Effector memory CD8-positive, alpha-beta T cell (primary cell): ENCODE measurements around the gene SLC45A2.
"Not testable (repeated sequence)": the region's sequence is repeated elsewhere in the genome, so short reads cannot be mapped to it uniquely, and the experiment has no call there.

ENCODE experiments used
- ATAC-seq: fragments of 150-1000 bp; cut with Tn5 transposase; replicated peaks from 2 replicates; pipeline ENCODE4 v1.10.0; 2021; ENCODE audit warnings: mild to moderate bottlenecking, moderate library complexity
- DNase-seq, 3 experiments: peaks; one replicate each; pipeline ENCODE4 v3.0.0; 2021
- H3K27ac Mint-ChIP-seq, 2 donors: one replicate each; pipeline ENCODE4 v1.8.0; 2022; ENCODE audit warnings: mild to moderate bottlenecking in 2 of 2, mixed read lengths in 2 of 2, moderate library complexity in 2 of 2
- H3K27me3 Mint-ChIP-seq, 2 donors: one replicate each; pipeline ENCODE4 v1.8.0; 2022; ENCODE audit warnings: mixed read lengths in 2 of 2
- H3K36me3 Mint-ChIP-seq: one replicate; pipeline ENCODE4 v1.8.0; 2022; ENCODE audit warnings: mild to moderate bottlenecking, moderate library complexity, mixed read lengths; ENCODE audit not compliant: insufficient read depth
- H3K4me1 Mint-ChIP-seq, 2 donors: one replicate each; pipeline ENCODE4 v1.8.0; 2022; ENCODE audit warnings: low read depth in 2 of 2, mixed read lengths in 2 of 2
- H3K4me3 Mint-ChIP-seq, 2 donors: one replicate each; pipeline ENCODE4 v1.8.0; 2022; ENCODE audit warnings: mild to moderate bottlenecking in 2 of 2, mixed read lengths in 2 of 2, moderate library complexity in 2 of 2
- H3K9me3 Mint-ChIP-seq, 2 donors: one replicate each; pipeline ENCODE4 v1.8.0; 2022; ENCODE audit warnings: mixed read lengths in 2 of 2

The SLC45A2 gene

GRCh38 chr5:33975852-33976251, 8.6 kb downstream of the SLC45A2 start:
- no peaks in the 10 kb centered on the region for H3K36me3 Mint-ChIP-seq
- DNase-seq (no peak), ATAC-seq (no peak)
- H3K4me1 Mint-ChIP-seq: no peaks in the 10 kb centered on the region
- H3K27me3 Mint-ChIP-seq: peaks cover 11 to 35% of the 10 kb centered on the region in 2 donors
- no peak overlapping the region for H3K27ac Mint-ChIP-seq
- H3K9me3 Mint-ChIP-seq: no peaks in the 10 kb centered on the region
- no peak overlapping the region for H3K4me3 Mint-ChIP-seq

GRCh38 chr5:33973271-33973670, 11.2 kb downstream of the SLC45A2 start:
- Mint-ChIP-seq H3K27me3 (peaks cover 11 to 35% of the 10 kb centered on the region in 2 donors), H3K4me3 (no peak overlapping the region), H3K36me3 (no peaks in the 10 kb centered on the region), H3K9me3 (no peaks in the 10 kb centered on the region), H3K4me1 (peaks cover 0 to 2% of the 10 kb centered on the region in 2 donors), H3K27ac (no peak overlapping the region)
- no peak for DNase-seq
- ATAC-seq: no peak

GRCh38 chr5:33969572-33970452, 14.7 kb downstream of the SLC45A2 start:
- DNase-seq: no peak
- no peaks in the 10 kb centered on the region for H3K36me3 Mint-ChIP-seq
- no peak for ATAC-seq
- no peaks in the 10 kb centered on the region for H3K9me3 Mint-ChIP-seq
- H3K27ac Mint-ChIP-seq: no peak overlapping the region
- peaks cover 6 to 18% of the 10 kb centered on the region in 2 donors for H3K27me3 Mint-ChIP-seq
- H3K4me1 Mint-ChIP-seq: peaks cover 0 to 4% of the 10 kb centered on the region in 2 donors
- no peak overlapping the region for H3K4me3 Mint-ChIP-seq

GRCh38 chr5:33968211-33969005, 16.1 kb downstream of the SLC45A2 start:
- Mint-ChIP-seq H3K36me3 (no peaks in the 10 kb centered on the region), H3K27ac (no peak overlapping the region), H3K4me1 (peaks cover 0 to 4% of the 10 kb centered on the region in 2 donors), H3K27me3 (peaks cover 0 to 8% of the 10 kb centered on the region in 2 donors), H3K4me3 (no peak overlapping the region), H3K9me3 (no peaks in the 10 kb centered on the region)
- DNase-seq (no peak), ATAC-seq (no peak)

- H3K27ac Mint-ChIP-seq: no peak overlapping the region
- no peak for DNase-seq
- no peaks in the 10 kb centered on the region for H3K36me3 Mint-ChIP-seq
- peaks cover 0 to under 1% of the 10 kb centered on the region in 2 donors for H3K27me3 Mint-ChIP-seq
- ATAC-seq: no peak
- H3K4me3 Mint-ChIP-seq: no peak overlapping the region
- peaks cover 0 to 4% of the 10 kb centered on the region in 2 donors for H3K4me1 Mint-ChIP-seq
- no peaks in the 10 kb centered on the region for H3K9me3 Mint-ChIP-seq
These were observed 17.7 kb downstream of the SLC45A2 start for GRCh38 chr5:33966805-33967204.

GRCh38 chr5:33964132-33964700, 20.3 kb downstream of the SLC45A2 start:
- Mint-ChIP-seq H3K9me3 (no peaks in the 10 kb centered on the region), H3K36me3 (no peaks in the 10 kb centered on the region), H3K27ac (no peak overlapping the region), H3K4me1 (peaks cover 0 to 1% of the 10 kb centered on the region in 2 donors), H3K4me3 (no peak overlapping the region), H3K27me3 (peaks cover 4 to 19% of the 10 kb centered on the region in 2 donors)
- DNase-seq: no peak
- ATAC-seq: no peak

GRCh38 chr5:33958176-33958575, 26.3 kb downstream of the SLC45A2 start:
- DNase-seq: no peak
- Mint-ChIP-seq H3K27ac (no peak overlapping the region), H3K4me3 (no peak overlapping the region), H3K4me1 (no peaks in the 10 kb centered on the region), H3K36me3 (no peaks in the 10 kb centered on the region), H3K27me3 (peaks cover 19 to 25% of the 10 kb centered on the region in 2 donors), H3K9me3 (no peaks in the 10 kb centered on the region)
- ATAC-seq: no peak

- no peak for ATAC-seq
- no peak overlapping the region for H3K4me3 Mint-ChIP-seq
- no peaks in the 10 kb centered on the region for H3K36me3 Mint-ChIP-seq
- H3K4me1 Mint-ChIP-seq: no peaks in the 10 kb centered on the region
- no peak overlapping the region for H3K27ac Mint-ChIP-seq
- H3K9me3 Mint-ChIP-seq: no peaks in the 10 kb centered on the region
- DNase-seq: no peak
- peaks cover 19 to 25% of the 10 kb centered on the region in 2 donors for H3K27me3 Mint-ChIP-seq
These were observed 26.8 kb downstream of the SLC45A2 start for GRCh38 chr5:33957577-33958150.

GRCh38 chr5:33952175-33952574, 32.3 kb downstream of the SLC45A2 start:
- ATAC-seq, H3K4me1 Mint-ChIP-seq, H3K4me3 Mint-ChIP-seq, H3K27ac Mint-ChIP-seq, DNase-seq, H3K36me3 Mint-ChIP-seq, H3K9me3 Mint-ChIP-seq: not testable (repeated sequence)
- peaks cover 15 to 26% of the 10 kb centered on the region in 2 donors for H3K27me3 Mint-ChIP-seq

- Mint-ChIP-seq H3K9me3 (no peaks in the 10 kb centered on the region), H3K27ac (no peak overlapping the region), H3K4me1 (no peaks in the 10 kb centered on the region), H3K36me3 (no peaks in the 10 kb centered on the region), H3K4me3 (no peak overlapping the region), H3K27me3 (peaks cover 40 to 61% of the 10 kb centered on the region in 2 donors)
- DNase-seq (no peak), ATAC-seq (no peak)
These were observed 39.9 kb downstream of the SLC45A2 start for GRCh38 chr5:33944543-33945132.

- H3K4me1 Mint-ChIP-seq: no peaks in the 10 kb centered on the region
- H3K4me3 Mint-ChIP-seq: no peak overlapping the region
- no peak overlapping the region for H3K27ac Mint-ChIP-seq
- H3K36me3 Mint-ChIP-seq: no peaks in the 10 kb centered on the region
- H3K27me3 Mint-ChIP-seq: peaks cover 67 to 81% of the 10 kb centered on the region in 2 donors
- H3K9me3 Mint-ChIP-seq: no peaks in the 10 kb centered on the region
- ATAC-seq (no peak), DNase-seq (no peak)
These were observed 43.4 kb downstream of the SLC45A2 start for GRCh38 chr5:33941090-33941489.

GRCh38 chr5:33939556-33940262, 44.8 kb downstream of the SLC45A2 start:
- peaks cover 4% of the 10 kb centered on the region for H3K36me3 Mint-ChIP-seq

More at GRCh38 chr5:33939556-33940262, 44.8 kb downstream of the SLC45A2 start:
- H3K27me3 Mint-ChIP-seq: peaks cover 69 to 78% of the 10 kb centered on the region in 2 donors
- no peak overlapping the region for H3K4me3 Mint-ChIP-seq
- no peak for DNase-seq
- no peaks in the 10 kb centered on the region for H3K9me3 Mint-ChIP-seq
- H3K27ac Mint-ChIP-seq: no peak overlapping the region
- no peak for ATAC-seq
- no peaks in the 10 kb centered on the region for H3K4me1 Mint-ChIP-seq
